ENCODE results near the gene FMO2. TPM values are rescaled to one million over a fixed set of nuclear protein-coding genes. Genes with fewer than 3 reads are reported as not detected.

Gene FMO2
- total and polyA plus RNA-seq, 2 of the 8 experiments (the other 6 are each of a cell fraction or from before 2014, with no cell fraction given), result not detected

DNA sequence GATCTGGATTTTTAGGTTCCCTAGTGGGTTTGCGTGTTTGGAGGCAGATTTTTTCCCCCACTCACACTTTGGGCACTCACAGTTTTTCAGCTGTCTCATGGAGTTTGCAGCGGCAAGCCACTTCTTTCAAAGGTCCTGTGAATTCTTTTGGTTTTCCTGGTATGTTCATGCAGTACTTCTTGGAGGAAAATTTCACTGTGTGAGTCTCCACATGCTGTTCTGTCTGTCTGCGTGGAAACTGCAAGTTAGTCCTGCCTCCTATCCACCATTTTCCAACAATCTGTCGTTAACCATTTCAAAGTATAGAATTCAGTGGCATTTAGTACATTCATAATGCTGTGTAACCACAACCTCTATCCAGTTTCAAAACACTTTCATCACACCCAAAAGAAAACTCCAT lies 62.4 kb downstream of the FMO2 start:
- Histone ChIP-seq H3K9me3 (ENCODE audit: insufficient read depth in 2 of 2, low read depth in 1 of 2, low read length in 1 of 2) (no peaks in the 10 kb centered on the region), H3K23me2 (ENCODE audit: low read depth, low read length) (no peaks in the 10 kb centered on the region; the same call in 1 of the 2 replicates), H3K4me1 (replicated peaks in 1 of 4; ENCODE audit: control insufficient read depth in 3 of 4, insufficient read depth in 4 of 4, low read length in 3 of 4) (peaks cover 3 to 10% (median 8%) of the 10 kb centered on the region in 4 experiments), H2BK12ac (ENCODE audit: low read depth, low read length) (no peak overlapping the region), H3K9ac (replicated peaks in 1 of 4; ENCODE audit: extremely low read depth in 1 of 4, low read depth in 3 of 4, low read length in 3 of 4) (no peak overlapping the region), H3K14ac (ENCODE audit: insufficient read length) (no peak overlapping the region), H2BK15ac (ENCODE audit: low read length) (no peak overlapping the region; the same call in 1 of the 2 replicates), H2BK20ac (ENCODE audit: low read length) (no peak overlapping the region), H3K4ac (replicated peaks; ENCODE audit: insufficient read length, low read depth, low read length) (no peak overlapping the region), H3K18ac (ENCODE audit: extremely low read depth, low read length) (no peak overlapping the region), H2AFZ (ENCODE audit: low read length) (no peak overlapping the region), H3K27ac (ENCODE audit: low read depth, low read length) (no peak overlapping the region), H3K36me3 (ENCODE audit: control insufficient read depth in 2 of 4, insufficient read depth in 4 of 4, low read length in 3 of 4) (no peaks in the 10 kb centered on the region), H3K4me2 (ENCODE audit: insufficient read depth in 1 of 2, low read depth in 2 of 2, low read length in 2 of 2) (no peak overlapping the region), H4K91ac (replicated peaks; ENCODE audit: insufficient read length, low read length) (no peak overlapping the region), H3K27me3 (replicated peaks in 1 of 4; ENCODE audit: control insufficient read depth in 3 of 4, extremely low read depth in 1 of 4, insufficient read depth in 3 of 4, low read length in 3 of 4) (peaks cover 0 to 2% (median 0%) of the 10 kb centered on the region in 4 experiments; a peak in 3 of 7 replicates), H2BK120ac (replicated peaks; ENCODE audit: low read depth, low read length) (no peak overlapping the region), H3K56ac (replicated peaks; ENCODE audit: insufficient read length, low read depth, low read length) (no peak overlapping the region), H4K20me1 (replicated peaks in 1 of 2; ENCODE audit: control insufficient read depth in 1 of 2, insufficient read depth in 2 of 2, low read length in 2 of 2) (no peaks in the 10 kb centered on the region), H2BK5ac (ENCODE audit: low read depth, low read length) (no peak overlapping the region), H3K4me3 (ENCODE audit: extremely low read depth in 1 of 4, insufficient read depth in 2 of 4, low read depth in 3 of 4, low read length in 4 of 4) (no peak overlapping the region), H4K5ac (ENCODE audit: insufficient read length, low read depth, low read length) (no peak overlapping the region), H3K79me1 (ENCODE audit: low read depth, low read length) (no peaks in the 10 kb centered on the region), H3K79me2 (ENCODE audit: control insufficient read depth in 1 of 2, insufficient read depth in 2 of 2, low read length in 2 of 2) (no peaks in the 10 kb centered on the region), H3K23ac (ENCODE audit: insufficient read length) (no peak overlapping the region), H2AK5ac (ENCODE audit: low read depth, low read length) (no peak overlapping the region), H4K8ac (ENCODE audit: extremely low read depth, insufficient read depth, low read length) (no peak overlapping the region)
- WGBS, 2 experiments (ENCODE audit: extremely low coverage in 1 of 2, insufficient coverage in 1 of 2, insufficient read length in 1 of 2, insufficient replicate concordance in 2 of 2, low coverage in 1 of 2, low lambda C conversion rate in 2 of 2, missing lambda C conversion rate in 1 of 2), result 92% methylated on average over 4 of the region's 4 CpGs; no CpG with 5 or more reads in 1 of the 2 experiments
- FAIRE-seq (no peak), DNase-seq (ENCODE audit: low read depth in 1 of 2, low spot score in 2 of 2) (no peak)
- ChIA-PET POLR2A (ENCODE audit: partially characterized antibody) (no interaction called here), CTCF (ENCODE audit: partially characterized antibody) (interaction anchor here (0.9 to 5.5 kb wide), 10 partner anchors 9 to 280 kb away, joined by 3 to 56 read pairs (median 11); partner anchors contain the start of gene FMO4)
- TF ChIP-seq SAP30 (IDR thresholded peaks at IDR 0.05; ENCODE audit: insufficient read depth, insufficient replicate concordance, low read length) (no peak), POLR2AphosphoS5 (IDR thresholded peaks at IDR 0.05; ENCODE audit: low read depth, low read length) (no peak), SIN3A (conservative IDR thresholded peaks at IDR 0.05 in 1 of 2, IDR thresholded peaks at IDR 0.05 in 1 of 2; ENCODE audit: low read depth in 1 of 2, low read length in 2 of 2) (no peak), KDM1A (IDR thresholded peaks at IDR 0.05; ENCODE audit: borderline replicate concordance, low read length) (no peak), EZH2 (IDR thresholded peaks at IDR 0.05; ENCODE audit: low read depth, low read length, severe bottlenecking) (no peak)

Data from H1 (cell line).